HepG2 (cell line): ENCODE measurements around the gene ZNF490. TPM values are rescaled to one million over a fixed set of nuclear protein-coding genes. Genes with fewer than 3 reads are reported as not detected.

Source experiments
- ATAC-seq: fragments of 200-7000 bp; cut with Tn5 transposase; 3 replicates; pipeline ENCODE4 v1.9.1; 2020; ENCODE audit warnings: mild to moderate bottlenecking, moderate library complexity
- BruUV-seq: library from RNA; stranded (reverse); fragments of 400-500 nt; replicated peaks from 2 replicates; lab custom pipeline; 2021; lab: Mats Ljungman, UMichigan
- CTCF ChIA-PET: fragments of 300-600 bp; formaldehyde crosslinking; extraction: SDS; loops from one replicate; lab custom pipeline; 2021; ENCODE audit warnings: low total read pairs, inconsistent platforms, low intra/inter-chr PET ratio; lab: Yijun Ruan, JAX
- POLR2A ChIA-PET: fragments of 350-600 bp; sonication (Branson Sonifier 250); formaldehyde crosslinking; loops from one replicate; lab custom pipeline; 2020; ENCODE audit warnings: antibody characterized with exemption, inconsistent platforms; lab: Yijun Ruan, JAX
- DNase-seq: peaks from one replicate; pipeline ENCODE4 v3.0.0-alpha.2; 2015; ENCODE audit warnings: low spot score
- FAIRE-seq: peaks from 3 replicates; lab custom pipeline; 2011; peaks lifted over from hg19 to GRCh38; lab: Jason Lieb, UNC
- H2AFZ ChIP-seq: one replicate; pipeline ENCODE4 v1.6.1; 2011; ENCODE audit warnings: low read length, inconsistent platforms
- H3K27ac ChIP-seq: fragments of 300-600 bp; 3 replicates; pipeline ENCODE4 v1.8.0; 2011; ENCODE audit warnings: mixed run types, mild to moderate bottlenecking, mixed read lengths, low read length, inconsistent platforms; ENCODE audit not compliant: insufficient read depth; ENCODE audit errors: extremely low read length
- H3K27me3 ChIP-seq, 2 experiments: fragments of 200-600 bp in 1 of 2; 2 replicates in 1 of 2; 3 replicates in 1 of 2; pipeline versions ENCODE4 v1.6.0 to v1.8.0; 2011; ENCODE audit warnings: low read length in 2 of 2, mild to moderate bottlenecking in 2 of 2, moderate library complexity in 2 of 2, inconsistent platforms in 1 of 2; ENCODE audit not compliant: insufficient read depth in 2 of 2, control insufficient read depth in 1 of 2
- H3K36me3 ChIP-seq, 2 experiments: fragments of 200-600 bp in 1 of 2; replicated peaks in 1 of 2; 2 replicates in 1 of 2; 3 replicates in 1 of 2; pipeline versions ENCODE4 v1.5.1 to v1.8.0; 2011; ENCODE audit warnings: low read length in 2 of 2, inconsistent platforms in 1 of 2; ENCODE audit not compliant: insufficient read depth in 2 of 2, control insufficient read depth in 1 of 2
- H3K4me1 ChIP-seq: 2 replicates; pipeline ENCODE4 v1.5.1; 2012; ENCODE audit warnings: low read length, inconsistent platforms; ENCODE audit not compliant: insufficient read depth
- H3K4me2 ChIP-seq: 2 replicates; pipeline ENCODE4 v1.6.0; 2011; ENCODE audit warnings: low read depth, low read length, inconsistent platforms
- H3K4me3 ChIP-seq, 3 experiments: fragments of 200-600 bp in 1 of 3; sonication (generic), shearing (Covaris generic) in 1 of 3; replicated peaks in 1 of 3; 2 replicates each; pipeline ENCODE4 v1.5.1; 2011 to 2016; ENCODE audit warnings: low read length in 3 of 3, inconsistent platforms in 2 of 3, low read depth in 2 of 3, mild to moderate bottlenecking in 2 of 3, control low read depth in 1 of 3, mixed read lengths in 1 of 3; ENCODE audit not compliant: insufficient read depth in 1 of 3
- H3K79me2 ChIP-seq: one replicate; pipeline ENCODE4 v1.6.1; 2011; ENCODE audit warnings: low read length, inconsistent platforms; ENCODE audit not compliant: insufficient read depth
- H3K9ac ChIP-seq: 2 replicates; pipeline ENCODE4 v1.6.0; 2011; ENCODE audit warnings: mild to moderate bottlenecking, low read depth, low read length, inconsistent platforms; ENCODE audit not compliant: insufficient read depth
- H3K9me3 ChIP-seq: 2 replicates; pipeline ENCODE4 v1.5.1; 2012; ENCODE audit warnings: mild to moderate bottlenecking, low read length
- H4K20me1 ChIP-seq: 2 replicates; pipeline ENCODE4 v1.6.0; 2011; ENCODE audit warnings: inconsistent platforms, mild to moderate bottlenecking, low read length, moderate library complexity; ENCODE audit not compliant: insufficient read depth
- DR1 ChIP-seq: sonication (generic); formaldehyde crosslinking; IDR thresholded peaks from 2 replicates; pipeline ENCODE4 v1.8.0; 2021; ENCODE audit warnings: mild to moderate bottlenecking, missing genetic modification reagents, inconsistent platforms
- ETV5 ChIP-seq: IDR thresholded peaks from 2 replicates; pipeline ENCODE4 v1.6.1; 2018; ENCODE audit warnings: missing biosample characterization, missing genetic modification reagents, inconsistent platforms, borderline replicate concordance
- MBD4 ChIP-seq: IDR thresholded peaks from 2 replicates; pipeline ENCODE4 v1.6.1; 2012; ENCODE audit warnings: low read length, inconsistent platforms, borderline replicate concordance
- MIER3 ChIP-seq: IDR thresholded peaks from 2 replicates; pipeline ENCODE4 v1.6.1; 2016; ENCODE audit warnings: missing compliant biosample characterization, borderline replicate concordance
- NR2C2 ChIP-seq: sonication (generic); formaldehyde crosslinking; IDR thresholded peaks from 2 replicates; pipeline ENCODE4 v1.4.0; 2020; ENCODE audit warnings: missing genetic modification reagents, mild to moderate bottlenecking, moderate library complexity, borderline replicate concordance
- TCF7L2 ChIP-seq: IDR thresholded peaks from 2 replicates; pipeline ENCODE4 v1.6.1; 2011; ENCODE audit warnings: mild to moderate bottlenecking, low read depth, low read length, moderate library complexity
- ZKSCAN5 ChIP-seq: sonication (generic); formaldehyde crosslinking; IDR thresholded peaks from 2 replicates; pipeline ENCODE4 v1.5.1; 2020; ENCODE audit warnings: mild to moderate bottlenecking, missing genetic modification reagents
- ZNF781 ChIP-seq: sonication (generic); formaldehyde crosslinking; IDR thresholded peaks from 2 replicates; pipeline ENCODE4 v1.5.1; 2020; ENCODE audit warnings: borderline replicate concordance, mild to moderate bottlenecking, missing genetic modification reagents; ENCODE audit errors: not compliant biosample characterization
- ZNF891 ChIP-seq: sonication (generic); formaldehyde crosslinking; IDR thresholded peaks from 2 replicates; pipeline ENCODE4 v1.5.0; 2020; ENCODE audit warnings: mild to moderate bottlenecking, missing genetic modification reagents
- WGBS: methylation state at CpG from one replicate; pipeline ENCODE4 v1.1.6; 2017; ENCODE audit warnings: low lambda C conversion rate; 5-methylcytosine and 5-hydroxymethylcytosine counted together
- in situ Hi-C: cut with HindIII; loops from 2 replicates; pipeline ENCODE4 v1.10.0; 2017; ENCODE audit warnings: low pct_unique_long_range_greater_than_20kb; ENCODE audit not compliant: extremely low pct_ligation_motif_present
- intact Hi-C: fragments of 100-400 bp; cut with micrococcal nuclease; formaldehyde crosslinking; loops from one replicate; pipeline ENCODE4 v1.10.0; 2022; ENCODE audit not compliant: unreplicated experiment
- polyA plus RNA-seq, 8 experiments: library from polyadenylated mRNA; depleted of rRNA in 3 of 8; stranded (reverse) in 7 of 8; unstranded in 1 of 8; fragments of >200 nt; fragmentation: Illumina TruSeq in 4 of 8; extraction: Trizol in 4 of 8; gene quantifications; 2 replicates each; pipeline versions ENCODE4 v1.2.1 to v1.2.3, GENCODE V29; 2011 to 2016; ENCODE audit warnings: low read depth in 4 of 8, missing spikeins in 1 of 8, mixed read lengths in 1 of 8; ENCODE audit not compliant: insufficient read depth in 1 of 8
- total RNA-seq, 5 experiments: library from RNA; depleted of rRNA; stranded (reverse); fragments of >200 nt; fragmentation: Illumina TruSeq; extraction: Trizol; gene quantifications; 2 replicates each; pipeline ENCODE4 v1.2.3, GENCODE V29; 2016; ENCODE audit warnings: low read depth in 1 of 5
- TF ChIP-seq, protein P1 (sequence below): sonication (generic); formaldehyde crosslinking; IDR thresholded peaks from 2 replicates; pipeline ENCODE4 v1.4.0; 2020; ENCODE audit warnings: missing genetic modification reagents, borderline replicate concordance
- TF ChIP-seq, protein P2 (sequence below): fragments of 450-650 bp; IDR thresholded peaks from 2 replicates; pipeline ENCODE4 v1.6.1; 2016
- TF ChIP-seq, protein P3 (sequence below): IDR thresholded peaks from 2 replicates; pipeline ENCODE4 v1.6.1; 2018; ENCODE audit warnings: missing genetic modification reagents

ZNF490 gene
- total and polyA plus RNA-seq, 2 of the 13 experiments (the other 11 are each of a cell fraction or from before 2014, with no cell fraction given) = 1.3 to 2.9 TPM

DNA sequence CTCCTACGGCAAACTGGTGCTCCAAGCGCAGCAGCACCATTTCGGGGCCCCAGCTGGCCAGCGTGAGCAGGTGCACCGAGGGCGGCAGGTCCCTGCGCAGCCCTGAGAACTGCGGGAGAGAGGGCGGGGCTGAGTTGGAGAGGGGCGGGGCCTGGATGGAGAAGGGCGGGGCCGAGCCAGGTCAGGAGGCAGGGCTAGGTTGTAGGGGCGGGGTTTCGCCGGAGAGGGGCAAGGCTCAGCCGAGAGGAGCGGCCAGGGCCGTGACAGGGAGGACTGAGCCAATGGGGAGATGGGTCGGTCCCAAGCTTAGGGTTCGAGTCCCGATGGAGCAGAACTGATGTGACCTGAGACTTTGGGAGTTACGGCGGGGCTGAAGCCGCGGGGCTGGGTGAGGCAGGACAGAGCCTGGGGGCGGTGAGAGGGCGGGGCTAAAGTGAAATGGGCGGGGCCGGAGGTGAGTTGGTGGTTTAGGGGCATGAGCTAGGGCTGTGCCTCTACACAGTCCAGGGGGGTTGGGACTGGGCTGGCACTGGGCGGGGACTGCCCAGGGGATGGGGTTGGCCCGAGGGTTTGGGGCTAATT, 37.0 kb upstream of the ZNF490 start:
- WGBS = 93% methylated on average over 30 of the region's 31 CpGs
- intact Hi-C loops = no loop called here

More for the DNA sequence above, 37.0 kb upstream of the ZNF490 start:
- Histone ChIP-seq H2AFZ (no peak overlapping the region), H3K9me3 (no peaks in the 10 kb centered on the region), H3K4me3 (no peak overlapping the region), H3K36me3 (no peaks in the 10 kb centered on the region), H3K4me1 (no peaks in the 10 kb centered on the region), H3K4me2 (no peak overlapping the region), H3K27me3 (no peaks in the 10 kb centered on the region), H3K9ac (no peak overlapping the region), H3K79me2 (no peaks in the 10 kb centered on the region), H4K20me1 (no peaks in the 10 kb centered on the region), H3K27ac (no peak overlapping the region)
- ATAC-seq (no peak; the same call in 2 of the 3 replicates), DNase-seq (no peak), FAIRE-seq (no peak)
- POLR2A ChIA-PET = no interaction called here
- TF ChIP-seq, protein P1, sequence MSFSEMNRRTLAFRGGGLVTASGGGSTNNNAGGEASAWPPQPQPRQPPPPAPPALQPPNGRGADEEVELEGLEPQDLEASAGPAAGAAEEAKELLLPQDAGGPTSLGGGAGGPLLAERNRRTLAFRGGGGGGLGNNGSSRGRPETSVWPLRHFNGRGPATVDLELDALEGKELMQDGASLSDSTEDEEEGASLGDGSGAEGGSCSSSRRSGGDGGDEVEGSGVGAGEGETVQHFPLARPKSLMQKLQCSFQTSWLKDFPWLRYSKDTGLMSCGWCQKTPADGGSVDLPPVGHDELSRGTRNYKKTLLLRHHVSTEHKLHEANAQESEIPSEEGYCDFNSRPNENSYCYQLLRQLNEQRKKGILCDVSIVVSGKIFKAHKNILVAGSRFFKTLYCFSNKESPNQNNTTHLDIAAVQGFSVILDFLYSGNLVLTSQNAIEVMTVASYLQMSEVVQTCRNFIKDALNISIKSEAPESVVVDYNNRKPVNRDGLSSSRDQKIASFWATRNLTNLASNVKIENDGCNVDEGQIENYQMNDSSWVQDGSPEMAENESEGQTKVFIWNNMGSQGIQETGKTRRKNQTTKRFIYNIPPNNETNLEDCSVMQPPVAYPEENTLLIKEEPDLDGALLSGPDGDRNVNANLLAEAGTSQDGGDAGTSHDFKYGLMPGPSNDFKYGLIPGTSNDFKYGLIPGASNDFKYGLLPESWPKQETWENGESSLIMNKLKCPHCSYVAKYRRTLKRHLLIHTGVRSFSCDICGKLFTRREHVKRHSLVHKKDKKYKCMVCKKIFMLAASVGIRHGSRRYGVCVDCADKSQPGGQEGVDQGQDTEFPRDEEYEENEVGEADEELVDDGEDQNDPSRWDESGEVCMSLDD (CRISPR knock-in tag) = no peak
- TF ChIP-seq MIER3 (CRISPR knock-in tag) (no peak), MBD4 (no peak), DR1 (CRISPR knock-in tag) (no peak), ZKSCAN5 (CRISPR knock-in tag) (no peak), ZNF781 (no peak), ETV5 (no peak), NR2C2 (CRISPR knock-in tag) (no peak), TCF7L2 (no peak), ZNF891 (CRISPR knock-in tag) (no peak)
- TF ChIP-seq, protein P2, sequence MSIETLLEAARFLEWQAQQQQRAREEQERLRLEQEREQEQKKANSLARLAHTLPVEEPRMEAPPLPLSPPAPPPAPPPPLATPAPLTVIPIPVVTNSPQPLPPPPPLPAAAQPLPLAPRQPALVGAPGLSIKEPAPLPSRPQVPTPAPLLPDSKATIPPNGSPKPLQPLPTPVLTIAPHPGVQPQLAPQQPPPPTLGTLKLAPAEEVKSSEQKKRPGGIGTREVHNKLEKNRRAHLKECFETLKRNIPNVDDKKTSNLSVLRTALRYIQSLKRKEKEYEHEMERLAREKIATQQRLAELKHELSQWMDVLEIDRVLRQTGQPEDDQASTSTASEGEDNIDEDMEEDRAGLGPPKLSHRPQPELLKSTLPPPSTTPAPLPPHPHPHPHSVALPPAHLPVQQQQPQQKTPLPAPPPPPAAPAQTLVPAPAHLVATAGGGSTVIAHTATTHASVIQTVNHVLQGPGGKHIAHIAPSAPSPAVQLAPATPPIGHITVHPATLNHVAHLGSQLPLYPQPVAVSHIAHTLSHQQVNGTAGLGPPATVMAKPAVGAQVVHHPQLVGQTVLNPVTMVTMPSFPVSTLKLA = no peak
- TF ChIP-seq, protein P3, sequence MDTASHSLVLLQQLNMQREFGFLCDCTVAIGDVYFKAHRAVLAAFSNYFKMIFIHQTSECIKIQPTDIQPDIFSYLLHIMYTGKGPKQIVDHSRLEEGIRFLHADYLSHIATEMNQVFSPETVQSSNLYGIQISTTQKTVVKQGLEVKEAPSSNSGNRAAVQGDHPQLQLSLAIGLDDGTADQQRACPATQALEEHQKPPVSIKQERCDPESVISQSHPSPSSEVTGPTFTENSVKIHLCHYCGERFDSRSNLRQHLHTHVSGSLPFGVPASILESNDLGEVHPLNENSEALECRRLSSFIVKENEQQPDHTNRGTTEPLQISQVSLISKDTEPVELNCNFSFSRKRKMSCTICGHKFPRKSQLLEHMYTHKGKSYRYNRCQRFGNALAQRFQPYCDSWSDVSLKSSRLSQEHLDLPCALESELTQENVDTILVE (CRISPR knock-in tag) = no peak
- CTCF ChIA-PET = no interaction called here
- in situ Hi-C loops = no loop called here
- no TSS peak for BruUV-seq
